Stimulated activated naive B cell treated with anti-CD40 and anti-IgM and Interleukin-4, amounts not matched to agents 10 μg/mL and 1 μg/mL and 100 μg/mL, for 72 hours (primary cell): ENCODE data around the gene IFIT2.
"Not testable (repeated sequence)": the region's sequence is repeated elsewhere in the genome, so short reads cannot be mapped to it uniquely, and the experiment has no call there.

Experiments used
- ATAC-seq, 2 donors: fragments of 150-1000 bp; cut with Tn5 transposase; replicated peaks; 2 replicates each; pipeline ENCODE4 v1.10.0; 2021; ENCODE audit warnings: moderate library complexity in 1 of 2
- DNase-seq: peaks from one replicate; pipeline ENCODE4 v3.0.0; 2021
- H3K27ac Mint-ChIP-seq: one replicate; pipeline ENCODE4 v1.8.0; 2022; ENCODE audit warnings: mild to moderate bottlenecking, mixed read lengths
- H3K27me3 Mint-ChIP-seq, 2 donors: one replicate each; pipeline ENCODE4 v1.8.0; 2022; ENCODE audit warnings: mixed read lengths in 2 of 2
- H3K36me3 Mint-ChIP-seq, 2 donors: one replicate each; pipeline ENCODE4 v1.8.0; 2022; ENCODE audit warnings: mixed read lengths in 2 of 2, mild to moderate bottlenecking in 1 of 2
- H3K4me1 Mint-ChIP-seq, 2 donors: one replicate each; pipeline ENCODE4 v1.8.0; 2022; ENCODE audit warnings: mixed read lengths in 2 of 2, mild to moderate bottlenecking in 1 of 2
- H3K4me3 Mint-ChIP-seq, 2 donors: one replicate each; pipeline ENCODE4 v1.8.0; 2022; ENCODE audit warnings: mild to moderate bottlenecking in 2 of 2, mixed read lengths in 2 of 2, moderate library complexity in 1 of 2
- H3K9me3 Mint-ChIP-seq, 2 donors: one replicate each; pipeline ENCODE4 v1.8.0; 2022; ENCODE audit warnings: mixed read lengths in 2 of 2, mild to moderate bottlenecking in 1 of 2

IFIT2 gene

GRCh38 chr10:89330014-89330413 lies 28.2 kb downstream of the IFIT2 start:
- H3K4me1 Mint-ChIP-seq = peaks cover 29 to 44% of the 10 kb centered on the region in 2 donors
- DNase-seq, H3K9me3 Mint-ChIP-seq, H3K4me3 Mint-ChIP-seq, ATAC-seq, H3K27ac Mint-ChIP-seq, H3K27me3 Mint-ChIP-seq, H3K36me3 Mint-ChIP-seq: not testable (repeated sequence)

DNA sequence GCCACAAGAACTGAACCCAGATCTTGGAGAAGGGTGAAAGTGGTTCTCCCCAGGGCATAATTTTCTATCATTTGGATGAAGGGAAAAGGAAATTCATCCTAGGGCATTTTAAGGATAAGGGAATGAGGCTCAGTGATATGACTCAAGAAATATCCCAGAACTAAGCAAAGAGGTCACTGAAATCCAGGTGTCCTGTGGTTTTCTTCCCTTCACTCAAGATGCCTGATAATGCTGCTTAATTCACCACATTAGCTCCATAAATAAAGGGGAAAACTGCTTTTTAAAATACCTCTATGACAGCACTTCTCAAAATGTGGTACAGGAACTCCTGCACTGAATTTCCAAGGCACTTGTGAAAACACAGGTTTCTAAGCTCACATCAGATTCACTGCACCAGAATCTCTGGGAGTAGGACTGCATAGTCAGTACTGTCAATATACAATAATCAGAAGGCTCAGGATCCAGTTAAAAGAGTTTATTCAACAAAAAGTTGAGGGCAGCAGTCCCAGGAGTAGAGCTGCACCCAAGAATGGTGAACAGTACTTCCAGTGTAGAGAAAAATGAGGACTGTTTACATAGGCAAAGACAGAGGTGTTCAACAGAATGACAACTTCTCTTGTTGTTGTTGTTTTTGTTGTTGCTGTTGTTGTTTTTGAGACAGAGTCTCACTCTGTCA lies 28.8 kb downstream of the IFIT2 start:
- Mint-ChIP-seq H3K4me3 (no peak overlapping the region), H3K36me3 (no peaks in the 10 kb centered on the region), H3K4me1 (peaks cover 29 to 44% of the 10 kb centered on the region in 2 donors), H3K27ac (no peak overlapping the region), H3K9me3 (no peaks in the 10 kb centered on the region), H3K27me3 (no peaks in the 10 kb centered on the region)
- no peak for ATAC-seq
- no peak for DNase-seq

DNA sequence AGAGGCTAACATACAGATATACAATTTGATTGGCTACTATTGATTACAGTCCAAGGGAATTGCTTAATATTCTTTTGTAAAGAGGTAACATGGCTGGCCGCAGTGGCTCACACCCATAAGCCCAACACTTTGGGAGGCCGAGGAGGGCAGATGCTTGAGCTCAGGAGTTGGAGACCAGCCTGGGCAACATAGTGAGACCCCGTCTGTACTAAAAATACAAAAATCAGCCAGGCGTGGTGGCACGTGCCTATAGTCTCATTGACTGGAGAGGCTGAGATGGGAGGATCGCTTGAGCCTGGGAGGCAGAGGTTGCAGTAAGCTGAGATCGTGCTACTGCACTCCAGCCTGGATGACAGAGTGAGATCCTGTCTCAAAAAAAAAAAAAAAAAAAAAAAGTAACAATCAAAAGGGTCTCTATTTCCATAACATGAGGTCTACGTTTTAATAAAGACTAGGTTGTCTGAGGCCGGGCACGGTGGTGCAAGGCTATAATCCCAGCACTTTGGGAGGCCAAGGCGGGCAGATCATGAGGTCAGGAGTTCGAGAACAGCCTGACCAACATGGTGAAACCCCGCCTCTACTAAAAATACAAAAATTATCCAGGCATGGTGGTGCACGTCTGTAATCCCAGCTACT lies 29.8 kb downstream of the IFIT2 start:
- H3K36me3 Mint-ChIP-seq, ATAC-seq, H3K27me3 Mint-ChIP-seq, DNase-seq, H3K9me3 Mint-ChIP-seq: not testable (repeated sequence)
- peak overlapping the region; percentile 74 to 81 for H3K4me3 Mint-ChIP-seq
- peaks cover 29 to 44% of the 10 kb centered on the region in 2 donors for H3K4me1 Mint-ChIP-seq
- peak overlapping the region; percentile 89 for H3K27ac Mint-ChIP-seq

DNA sequence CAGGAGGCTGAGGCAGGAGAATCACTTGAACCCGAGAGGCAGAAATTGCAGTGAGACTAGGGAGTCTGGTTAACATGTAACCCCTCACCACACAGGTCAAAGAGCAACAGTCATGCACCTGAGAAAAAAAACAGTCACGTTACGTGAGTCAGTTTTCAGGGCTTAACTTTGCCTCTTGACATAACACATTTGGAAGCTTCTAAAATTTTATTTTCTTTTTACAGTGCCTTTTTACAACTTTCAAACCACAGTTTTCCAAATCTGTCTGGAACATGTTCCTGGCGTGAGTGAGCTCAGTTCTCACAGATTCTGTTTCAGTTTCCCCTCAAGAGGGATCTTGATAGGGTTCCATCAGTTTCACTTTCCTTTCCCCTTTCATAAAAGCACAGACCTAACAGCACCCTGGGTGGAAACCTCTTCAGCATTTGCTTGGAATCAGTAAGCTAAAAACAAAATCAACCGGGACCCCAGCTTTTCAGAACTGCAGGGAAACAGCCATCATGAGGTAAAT lies 30.3 kb downstream of the IFIT2 start:
- H3K9me3 Mint-ChIP-seq = no peaks in the 10 kb centered on the region
- no peaks in the 10 kb centered on the region for H3K27me3 Mint-ChIP-seq

DNA sequence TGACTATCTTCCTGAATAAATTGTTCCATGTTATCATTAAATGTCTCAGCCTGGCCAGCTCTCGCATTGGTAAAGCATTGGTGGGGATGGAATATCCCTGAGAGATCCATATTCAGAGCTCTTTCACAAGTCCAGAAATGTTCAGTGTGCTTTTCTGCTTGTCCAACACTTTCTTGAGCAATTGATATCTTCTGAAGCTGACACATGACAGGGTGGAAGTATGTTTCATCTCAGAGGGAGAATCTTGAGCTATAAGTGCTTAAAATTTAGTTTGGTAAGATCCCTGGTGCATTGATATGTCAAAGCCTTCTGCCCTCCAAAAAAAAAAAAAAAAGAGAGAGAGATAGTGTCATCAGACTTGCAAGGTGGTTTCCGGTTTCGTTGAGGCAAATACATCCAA lies 33.4 kb downstream of the IFIT2 start:
- Mint-ChIP-seq H3K27ac (no peak overlapping the region), H3K4me3 (no peak overlapping the region), H3K36me3 (peaks cover 0 to 17% of the 10 kb centered on the region in 2 donors), H3K9me3 (no peaks in the 10 kb centered on the region), H3K27me3 (no peaks in the 10 kb centered on the region), H3K4me1 (peaks cover 16 to 31% of the 10 kb centered on the region in 2 donors)
- DNase-seq (no peak), ATAC-seq (no peak)

More for the DNA sequence above, 30.3 kb downstream of the IFIT2 start:
- ATAC-seq = peak; percentile 57 to 60
- Mint-ChIP-seq H3K4me3 (peak overlapping the region; percentile 74 to 81), H3K36me3 (no peaks in the 10 kb centered on the region), H3K4me1 (peaks cover 25 to 44% of the 10 kb centered on the region in 2 donors), H3K27ac (peak overlapping the region; percentile 89)
- no peak for DNase-seq

DNA sequence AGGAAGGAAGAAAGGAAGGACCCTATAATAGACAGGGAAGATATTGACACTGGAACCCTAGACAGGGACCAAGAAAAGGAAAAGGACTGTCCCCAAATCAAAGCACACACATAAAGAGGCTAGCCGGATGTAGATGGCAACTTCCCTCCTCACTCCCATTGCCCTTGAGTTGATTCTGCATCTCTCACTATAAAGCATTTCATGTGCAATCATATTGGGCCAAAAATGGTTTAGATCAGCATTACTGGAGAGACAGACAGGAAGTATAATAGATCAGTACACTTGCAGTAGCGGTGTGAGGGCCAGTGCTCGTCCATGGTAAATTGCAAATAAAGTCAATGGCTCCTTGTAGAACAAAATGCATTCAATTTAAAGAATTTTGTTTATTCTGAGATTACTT lies 34.4 kb downstream of the IFIT2 start:
- H3K4me1 Mint-ChIP-seq = peaks cover 13 to 24% of the 10 kb centered on the region in 2 donors

DNA sequence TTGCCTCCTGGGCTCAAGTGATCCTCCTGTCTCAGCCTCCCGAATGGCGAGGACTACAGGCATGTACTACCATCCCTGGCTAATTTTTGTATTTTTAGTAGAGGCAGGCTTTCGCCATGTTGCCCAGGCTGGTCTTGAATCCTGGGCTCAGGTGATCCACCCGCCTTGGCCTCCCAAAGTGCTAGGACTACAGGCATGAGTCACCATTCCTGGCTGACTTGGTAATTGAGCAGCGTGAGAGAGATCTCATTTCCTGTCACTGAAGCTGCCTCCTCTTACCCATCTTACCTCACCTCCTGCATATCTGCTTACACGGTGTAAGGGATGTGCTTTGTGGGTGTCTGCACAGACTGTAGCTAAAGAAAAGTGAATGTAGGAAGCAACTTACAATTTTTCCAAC lies 35.6 kb downstream of the IFIT2 start:
- Mint-ChIP-seq H3K36me3 (peaks cover 0 to 17% of the 10 kb centered on the region in 2 donors), H3K9me3 (no peaks in the 10 kb centered on the region), H3K4me3 (no peak overlapping the region), H3K27ac (no peak overlapping the region), H3K4me1 (peaks cover 10 to 16% of the 10 kb centered on the region in 2 donors), H3K27me3 (no peaks in the 10 kb centered on the region)
- ATAC-seq = no peak
- DNase-seq = no peak

More for the DNA sequence above, 34.4 kb downstream of the IFIT2 start:
- Mint-ChIP-seq H3K9me3 (no peaks in the 10 kb centered on the region), H3K36me3 (peaks cover 0 to 17% of the 10 kb centered on the region in 2 donors), H3K27ac (no peak overlapping the region), H3K27me3 (no peaks in the 10 kb centered on the region), H3K4me3 (no peak overlapping the region)
- DNase-seq = no peak
- no peak for ATAC-seq

- Mint-ChIP-seq H3K9me3 (no peaks in the 10 kb centered on the region), H3K27me3 (no peaks in the 10 kb centered on the region), H3K4me1 (peaks cover 4 to 5% of the 10 kb centered on the region in 2 donors), H3K4me3 (no peak overlapping the region), H3K27ac (no peak overlapping the region), H3K36me3 (peaks cover 0 to 17% of the 10 kb centered on the region in 2 donors)
- DNase-seq = no peak
- no peak for ATAC-seq
These were observed 36.9 kb downstream of the IFIT2 start for GRCh38 chr10:89338713-89339112.

DNA sequence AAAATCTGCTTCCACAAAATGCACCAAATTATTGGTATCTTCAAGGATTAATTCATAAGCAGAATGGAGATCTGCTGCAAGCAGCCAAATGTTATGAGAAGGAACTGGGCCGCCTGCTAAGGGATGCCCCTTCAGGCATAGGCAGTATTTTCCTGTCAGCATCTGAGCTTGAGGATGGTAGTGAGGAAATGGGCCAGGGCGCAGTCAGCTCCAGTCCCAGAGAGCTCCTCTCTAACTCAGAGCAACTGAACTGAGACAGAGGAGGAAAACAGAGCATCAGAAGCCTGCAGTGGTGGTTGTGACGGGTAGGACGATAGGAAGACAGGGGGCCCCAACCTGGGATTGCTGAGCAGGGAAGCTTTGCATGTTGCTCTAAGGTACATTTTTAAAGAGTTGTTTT lies 38.0 kb downstream of the IFIT2 start:
- ATAC-seq (no peak), DNase-seq (no peak)
- peaks cover 0 to 17% of the 10 kb centered on the region in 2 donors for H3K36me3 Mint-ChIP-seq
- H3K9me3 Mint-ChIP-seq = no peaks in the 10 kb centered on the region
- no peak overlapping the region for H3K4me3 Mint-ChIP-seq
- H3K27ac Mint-ChIP-seq = no peak overlapping the region
- H3K27me3 Mint-ChIP-seq = no peaks in the 10 kb centered on the region
- no peaks in the 10 kb centered on the region for H3K4me1 Mint-ChIP-seq

GRCh38 chr10:89341649-89342048 lies 39.8 kb downstream of the IFIT2 start:
- no peaks in the 10 kb centered on the region for H3K27me3 Mint-ChIP-seq
- H3K27ac Mint-ChIP-seq = no peak overlapping the region
- H3K4me3 Mint-ChIP-seq = no peak overlapping the region
- ATAC-seq = no peak
- H3K4me1 Mint-ChIP-seq = peaks cover 2 to 5% of the 10 kb centered on the region in 2 donors
- H3K36me3 Mint-ChIP-seq = peaks cover 0 to 17% of the 10 kb centered on the region in 2 donors
- no peaks in the 10 kb centered on the region for H3K9me3 Mint-ChIP-seq
- no peak for DNase-seq

- no peak for ATAC-seq
- no peaks in the 10 kb centered on the region for H3K9me3 Mint-ChIP-seq
- H3K4me3 Mint-ChIP-seq = no peak overlapping the region
- peaks cover 0 to 17% of the 10 kb centered on the region in 2 donors for H3K36me3 Mint-ChIP-seq
- no peak for DNase-seq
- H3K27ac Mint-ChIP-seq = no peak overlapping the region
- H3K4me1 Mint-ChIP-seq = peaks cover 6 to 12% of the 10 kb centered on the region in 2 donors
- H3K27me3 Mint-ChIP-seq = no peaks in the 10 kb centered on the region
These were observed 40.5 kb downstream of the IFIT2 start for GRCh38 chr10:89342206-89342958.

- peaks cover 0 to 17% of the 10 kb centered on the region in 2 donors for H3K36me3 Mint-ChIP-seq
These were observed 41.4 kb downstream of the IFIT2 start for GRCh38 chr10:89343089-89343767.

DNA sequence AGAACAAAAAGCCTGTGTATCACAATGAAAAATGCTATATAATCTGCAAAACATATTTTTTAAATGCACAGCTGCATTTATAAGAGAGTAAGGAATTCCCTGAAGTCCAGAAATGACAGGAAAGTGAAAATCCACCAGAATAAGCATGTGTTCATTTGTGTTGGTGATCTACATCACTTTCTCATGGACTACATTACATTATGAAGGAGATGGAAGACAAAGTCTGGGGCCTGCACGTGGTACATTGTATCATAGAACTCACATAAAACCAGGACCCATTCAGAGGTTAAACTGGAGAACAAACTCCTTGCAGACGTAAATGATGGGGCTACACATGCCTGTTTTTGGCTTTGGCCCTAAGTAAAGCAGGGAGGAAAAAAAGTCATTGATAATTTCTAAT lies 42.3 kb downstream of the IFIT2 start:
- no peak for DNase-seq
- peaks cover 0 to 8% of the 10 kb centered on the region in 2 donors for H3K36me3 Mint-ChIP-seq
- ATAC-seq = no peak
- H3K4me1 Mint-ChIP-seq = peaks cover 18 to 29% of the 10 kb centered on the region in 2 donors
- H3K4me3 Mint-ChIP-seq = no peak overlapping the region
- H3K27ac Mint-ChIP-seq = no peak overlapping the region
- no peaks in the 10 kb centered on the region for H3K27me3 Mint-ChIP-seq
- no peaks in the 10 kb centered on the region for H3K9me3 Mint-ChIP-seq

More at GRCh38 chr10:89343089-89343767, 41.4 kb downstream of the IFIT2 start:
- Mint-ChIP-seq H3K27ac (no peak overlapping the region), H3K4me3 (no peak overlapping the region), H3K9me3 (no peaks in the 10 kb centered on the region), H3K4me1 (peaks cover 13 to 21% of the 10 kb centered on the region in 2 donors), H3K27me3 (no peaks in the 10 kb centered on the region)
- no peak for ATAC-seq
- DNase-seq = no peak
